Gastrocnemius medialis (tissue), 4 donors: Measurements from ENCODE around the gene KIF1B. TPM values are rescaled to one million over a fixed set of nuclear protein-coding genes. Genes with fewer than 3 reads are reported as not detected.

ENCODE experiments used
- ATAC-seq, 2 donors: fragments of 150-250 bp; one replicate each; pipeline ENCODE4 v1.9.1; 2016
- DNase-seq, 2 donors: peaks; one replicate each; pipeline ENCODE4 v3.0.0-alpha.2; 2019
- H3K27ac ChIP-seq, 4 donors: fragments of 200-600 bp; sonication (generic); 1 replicate in 1 of 4; 2 replicates in 3 of 4; pipeline ENCODE4 v1.5.1; 2016 to 2018; ENCODE audit warnings: mild to moderate bottlenecking in 2 of 4, moderate library complexity in 1 of 4
- H3K27me3 ChIP-seq, 3 donors: fragments of 200-600 bp; sonication (generic) in 2 of 3; 1 replicate in 1 of 3; 2 replicates in 2 of 3; pipeline versions ENCODE4 v1.5.1 to v1.6.0; 2016 to 2019; ENCODE audit warnings: mild to moderate bottlenecking in 1 of 3, moderate library complexity in 1 of 3
- H3K36me3 ChIP-seq, 2 donors: fragments of 200-600 bp; sonication (generic) in 1 of 2; one replicate each; pipeline ENCODE4 v1.5.1; 2017 to 2018
- H3K4me1 ChIP-seq, 2 donors: fragments of 200-600 bp; sonication (generic) in 1 of 2; one replicate each; pipeline ENCODE4 v1.5.1; 2016 to 2017; ENCODE audit warnings: mild to moderate bottlenecking in 2 of 2
- H3K4me3 ChIP-seq, 4 donors: fragments of 200-600 bp; sonication (generic) in 3 of 4; 1 replicate in 1 of 4; 2 replicates in 3 of 4; pipeline ENCODE4 v1.5.1; 2016 to 2019; ENCODE audit warnings: mild to moderate bottlenecking in 2 of 4
- H3K9me3 ChIP-seq, 3 donors: fragments of 200-600 bp; sonication (generic) in 2 of 3; 1 replicate in 1 of 3; 2 replicates in 2 of 3; pipeline ENCODE4 v1.5.1; 2016 to 2019
- POLR2A ChIP-seq, 2 donors: fragments of 450-650 bp; IDR thresholded peaks; one replicate each; pipeline ENCODE4 v1.6.1; 2017; ENCODE audit warnings: antibody characterized with exemption in 2 of 2, mild to moderate bottlenecking in 2 of 2, moderate library complexity in 2 of 2
- in situ Hi-C, 4 donors: fragments of 200-750 bp; cut with MboI; loops; one replicate each; pipeline versions ENCODE4 v1.15.0 to v1.8.0; 2017; ENCODE audit warnings: low sequenced_read_pairs in 4 of 4
- intact Hi-C: fragments of 100-400 bp; cut with DNase I; formaldehyde crosslinking; loops from one replicate; pipeline ENCODE4 v1.15.1; 2023; ENCODE audit warnings: low total_unique reads
- total RNA-seq, 4 donors: library from RNA; depleted of rRNA; stranded (reverse); fragments of >200 nt; gene quantifications; one replicate each; pipeline versions ENCODE4 v1.1.0 to v1.2.3, GENCODE V29; 2016
- TF ChIP-seq, protein P1 (sequence below), 5 experiments: fragments of 450-650 bp in 3 of 5; fragments of 200-600 bp in 2 of 5; sonication (generic) in 2 of 5; IDR thresholded peaks in 4 of 5; conservative IDR thresholded peaks in 1 of 5; 1 replicate in 4 of 5; 2 replicates in 1 of 5; pipeline ENCODE4 v1.5.1; 2016 to 2019; ENCODE audit warnings: antibody characterized with exemption in 5 of 5, mild to moderate bottlenecking in 3 of 5, moderate library complexity in 3 of 5

KIF1B gene
- total RNA-seq, 4 donors from 2014 or later: 203 to 445 (median 306) TPM

DNA sequence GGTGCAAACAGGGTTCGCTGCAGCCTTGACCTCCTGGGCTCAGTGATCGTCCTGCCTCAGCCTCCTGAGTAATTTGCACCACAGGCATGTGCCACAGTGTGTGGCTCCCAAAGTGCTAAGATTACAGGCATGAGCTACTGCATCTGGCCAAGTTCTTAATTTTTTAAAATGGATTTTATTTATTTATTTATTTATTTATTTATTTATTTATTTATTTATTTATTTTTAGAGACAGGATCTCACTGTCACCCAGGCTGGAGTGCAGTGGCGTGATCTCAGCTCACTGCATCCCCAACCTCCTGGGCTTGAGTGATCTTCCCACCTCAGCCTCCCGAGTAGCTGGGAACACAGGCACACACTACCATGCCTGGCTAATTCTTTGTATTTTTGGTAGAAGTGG lies 54.7 kb downstream of the KIF1B start:
- H3K4me3 ChIP-seq: no peak overlapping the region
- H3K9me3 ChIP-seq: no peaks in the 10 kb centered on the region
- ATAC-seq: no peak
- TF ChIP-seq POLR2A (IDR thresholded peaks at IDR 0.05): no peak
- TF ChIP-seq, protein P1, sequence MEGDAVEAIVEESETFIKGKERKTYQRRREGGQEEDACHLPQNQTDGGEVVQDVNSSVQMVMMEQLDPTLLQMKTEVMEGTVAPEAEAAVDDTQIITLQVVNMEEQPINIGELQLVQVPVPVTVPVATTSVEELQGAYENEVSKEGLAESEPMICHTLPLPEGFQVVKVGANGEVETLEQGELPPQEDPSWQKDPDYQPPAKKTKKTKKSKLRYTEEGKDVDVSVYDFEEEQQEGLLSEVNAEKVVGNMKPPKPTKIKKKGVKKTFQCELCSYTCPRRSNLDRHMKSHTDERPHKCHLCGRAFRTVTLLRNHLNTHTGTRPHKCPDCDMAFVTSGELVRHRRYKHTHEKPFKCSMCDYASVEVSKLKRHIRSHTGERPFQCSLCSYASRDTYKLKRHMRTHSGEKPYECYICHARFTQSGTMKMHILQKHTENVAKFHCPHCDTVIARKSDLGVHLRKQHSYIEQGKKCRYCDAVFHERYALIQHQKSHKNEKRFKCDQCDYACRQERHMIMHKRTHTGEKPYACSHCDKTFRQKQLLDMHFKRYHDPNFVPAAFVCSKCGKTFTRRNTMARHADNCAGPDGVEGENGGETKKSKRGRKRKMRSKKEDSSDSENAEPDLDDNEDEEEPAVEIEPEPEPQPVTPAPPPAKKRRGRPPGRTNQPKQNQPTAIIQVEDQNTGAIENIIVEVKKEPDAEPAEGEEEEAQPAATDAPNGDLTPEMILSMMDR (IDR thresholded peaks at IDR 0.05 in 4 of 5, conservative IDR thresholded peaks at IDR 0.05 in 1 of 5): no peak
- in situ Hi-C loops: no loop called here
- no peaks in the 10 kb centered on the region for H3K27me3 ChIP-seq
- H3K27ac ChIP-seq: peak overlapping the region; percentile 29 to 89 (median 56)
- peaks cover 0 to 69% of the 10 kb centered on the region in 2 donors for H3K36me3 ChIP-seq
- intact Hi-C loops: no loop called here
- H3K4me1 ChIP-seq: peaks cover 9 to 13% of the 10 kb centered on the region in 2 donors
- no peak for DNase-seq

DNA sequence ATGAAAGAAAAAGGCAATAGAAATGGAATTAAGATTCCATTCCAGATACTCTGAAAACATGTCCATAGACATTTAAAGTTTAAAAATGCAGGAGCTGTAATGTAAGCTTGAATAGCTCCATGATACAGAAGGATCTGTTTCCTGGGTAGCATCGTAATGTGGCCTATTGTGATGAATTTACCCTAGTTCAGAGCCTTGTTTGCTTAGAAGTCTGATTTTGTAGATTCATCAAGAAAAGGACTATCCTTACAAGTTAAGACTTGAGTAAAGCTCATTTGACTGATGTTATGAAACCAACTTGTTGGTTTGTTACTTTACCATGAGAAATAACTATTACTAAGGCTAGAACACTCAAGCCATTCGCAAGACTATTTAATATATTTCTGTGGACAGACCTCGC lies 55.5 kb downstream of the KIF1B start:
- TF ChIP-seq, protein P1 (IDR thresholded peaks at IDR 0.05 in 4 of 5, conservative IDR thresholded peaks at IDR 0.05 in 1 of 5): no peak
- TF ChIP-seq POLR2A (IDR thresholded peaks at IDR 0.05): no peak
- DNase-seq (no peak), ATAC-seq (no peak)
- no peaks in the 10 kb centered on the region for H3K27me3 ChIP-seq
- H3K27ac ChIP-seq: peak overlapping the region; percentile 34 to 89 (median 77)
- in situ Hi-C loops (no loop called here), intact Hi-C loops (no loop called here)
- H3K4me1 ChIP-seq: peaks cover 9 to 18% of the 10 kb centered on the region in 2 donors
- H3K9me3 ChIP-seq: no peaks in the 10 kb centered on the region
- no peak overlapping the region for H3K4me3 ChIP-seq
- H3K36me3 ChIP-seq: peaks cover 0 to 64% of the 10 kb centered on the region in 2 donors

DNA sequence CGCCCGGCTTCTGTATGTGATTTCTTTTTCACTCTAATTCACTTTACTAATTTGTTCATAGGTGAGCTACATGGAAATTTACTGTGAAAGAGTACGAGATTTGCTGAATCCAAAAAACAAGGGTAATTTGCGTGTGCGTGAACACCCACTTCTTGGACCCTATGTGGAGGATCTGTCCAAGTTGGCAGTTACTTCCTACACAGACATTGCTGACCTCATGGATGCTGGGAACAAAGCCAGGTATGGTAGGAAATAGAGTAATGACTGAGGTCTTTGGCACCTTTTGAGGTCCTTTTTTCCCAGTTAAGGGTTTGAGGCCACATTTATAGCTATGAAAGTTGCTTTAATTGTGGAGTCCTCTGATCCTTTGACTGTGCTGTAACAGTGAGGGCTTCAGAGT lies 56.9 kb downstream of the KIF1B start:
- in situ Hi-C loops (no loop called here), intact Hi-C loops (no loop called here)
- no peaks in the 10 kb centered on the region for H3K27me3 ChIP-seq
- peaks cover 9 to 29% of the 10 kb centered on the region in 2 donors for H3K4me1 ChIP-seq
- H3K36me3 ChIP-seq: peaks cover 0 to 65% of the 10 kb centered on the region in 2 donors
- ATAC-seq (peak; percentile 71 to 79), DNase-seq (no peak)
- H3K4me3 ChIP-seq: no peak overlapping the region
- H3K9me3 ChIP-seq: no peaks in the 10 kb centered on the region
- H3K27ac ChIP-seq: peak overlapping the region; percentile 68 to 89 (median 77)
- TF ChIP-seq, protein P1 (IDR thresholded peaks at IDR 0.05 in 4 of 5, conservative IDR thresholded peaks at IDR 0.05 in 1 of 5): no peak
- no peak for TF ChIP-seq POLR2A (IDR thresholded peaks at IDR 0.05)

DNA sequence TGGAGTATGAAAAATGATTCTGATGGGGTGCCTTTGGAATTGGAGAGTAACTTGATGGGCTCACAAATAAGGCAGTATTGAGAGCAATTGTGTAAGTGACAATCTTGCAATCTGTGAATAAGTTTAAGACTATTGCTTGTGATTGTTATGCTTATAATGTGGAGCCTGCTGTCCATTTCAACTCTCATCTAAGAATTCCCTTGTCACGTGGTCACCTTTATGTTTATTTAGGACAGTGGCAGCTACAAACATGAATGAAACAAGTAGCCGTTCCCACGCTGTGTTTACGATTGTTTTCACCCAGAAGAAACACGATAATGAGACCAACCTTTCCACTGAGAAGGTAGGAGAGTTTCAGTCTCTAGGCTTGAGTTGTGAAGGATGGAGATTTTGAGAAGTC lies 57.6 kb downstream of the KIF1B start:
- intact Hi-C loops (no loop called here), in situ Hi-C loops (no loop called here)
- Histone ChIP-seq H3K9me3 (no peaks in the 10 kb centered on the region), H3K4me3 (no peak overlapping the region), H3K36me3 (peaks cover 0 to 65% of the 10 kb centered on the region in 2 donors), H3K27me3 (no peaks in the 10 kb centered on the region), H3K27ac (peak overlapping the region; percentile 68 to 89 (median 77)), H3K4me1 (peaks cover 9 to 35% of the 10 kb centered on the region in 2 donors)
- no peak for ATAC-seq
- TF ChIP-seq, protein P1 (IDR thresholded peaks at IDR 0.05 in 4 of 5, conservative IDR thresholded peaks at IDR 0.05 in 1 of 5): no peak
- no peak for TF ChIP-seq POLR2A (IDR thresholded peaks at IDR 0.05)
- DNase-seq: no peak

DNA sequence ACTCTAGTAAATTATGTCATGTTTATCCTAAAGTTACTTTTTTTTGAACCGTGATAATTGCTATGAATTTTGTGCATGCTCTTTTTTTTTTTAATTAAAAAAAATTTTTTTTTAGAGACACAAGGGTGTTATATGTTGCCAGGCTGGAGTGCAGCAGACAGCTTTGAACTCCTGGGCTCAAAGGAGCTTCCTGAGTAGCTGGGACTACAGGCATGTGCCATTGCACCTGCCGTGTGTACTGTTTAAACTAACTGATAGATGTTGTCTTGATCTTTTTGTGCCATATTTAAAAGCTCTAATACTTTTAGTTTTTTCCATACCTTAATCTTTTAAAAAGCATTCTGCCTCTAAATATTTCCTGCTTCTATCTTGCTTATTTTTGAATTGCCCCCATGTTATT lies 60.7 kb downstream of the KIF1B start:
- DNase-seq (no peak), ATAC-seq (no peak)
- TF ChIP-seq, protein P1 (IDR thresholded peaks at IDR 0.05 in 4 of 5, conservative IDR thresholded peaks at IDR 0.05 in 1 of 5): no peak
- TF ChIP-seq POLR2A (IDR thresholded peaks at IDR 0.05): no peak
- intact Hi-C loops (no loop called here), in situ Hi-C loops (no loop called here)
- H3K27me3 ChIP-seq: no peaks in the 10 kb centered on the region
- no peak overlapping the region for H3K4me3 ChIP-seq
- no peaks in the 10 kb centered on the region for H3K9me3 ChIP-seq
- H3K27ac ChIP-seq: peak overlapping the region; percentile 48 to 91 (median 75)
- H3K36me3 ChIP-seq: peaks cover 0 to 63% of the 10 kb centered on the region in 2 donors
- H3K4me1 ChIP-seq: peaks cover 13 to 40% of the 10 kb centered on the region in 2 donors
